Stomach (tissue), 19 donors: Measurements from ENCODE around the gene ULBP1. TPM values are rescaled to one million over a fixed set of nuclear protein-coding genes. Genes with fewer than 3 reads are reported as not detected.

Source experiments
- DNase-seq, 2 donors: peaks; one replicate each; pipeline versions ENCODE4 v3.0.0 to v3.0.0-alpha.2; 2013 to 2019
- H3K27ac ChIP-seq, 5 donors: fragments of 200-600 bp in 4 of 5; sonication (generic) in 4 of 5; one replicate each; pipeline ENCODE4 v1.5.1; 2013 to 2019; ENCODE audit warnings: mild to moderate bottlenecking in 1 of 5, moderate library complexity in 1 of 5
- H3K27me3 ChIP-seq, 3 donors: fragments of 200-600 bp; sonication (generic); one replicate each; pipeline ENCODE4 v1.5.1; 2017 to 2019; ENCODE audit warnings: mixed run types in 1 of 3
- H3K36me3 ChIP-seq, 4 donors: fragments of 200-600 bp; sonication (generic); 1 replicate in 3 of 4; 2 replicates in 1 of 4; pipeline ENCODE4 v1.5.1; 2016 to 2019
- H3K4me1 ChIP-seq, 4 donors: fragments of 200-600 bp; sonication (generic); one replicate each; pipeline ENCODE4 v1.5.1; 2016 to 2019
- H3K4me3 ChIP-seq, 4 donors: fragments of 200-600 bp; sonication (generic) in 3 of 4; one replicate each; pipeline ENCODE4 v1.5.1; 2016 to 2019; ENCODE audit warnings: mild to moderate bottlenecking in 1 of 4
- H3K9me3 ChIP-seq, 4 donors: fragments of 200-600 bp; sonication (generic); one replicate each; pipeline ENCODE4 v1.5.1; 2016 to 2019
- CTCF ChIP-seq, 7 experiments: fragments of 450-650 bp in 4 of 7; fragments of 200-600 bp in 3 of 7; sonication (generic) in 3 of 7; IDR thresholded peaks; one replicate each; pipeline ENCODE4 v1.5.1; 2016 to 2019; ENCODE audit warnings: antibody characterized with exemption in 7 of 7, control low read depth in 2 of 7, mild to moderate bottlenecking in 1 of 7
- EP300 ChIP-seq: sonication (generic); formaldehyde crosslinking; IDR thresholded peaks from one replicate; pipeline ENCODE4 v1.6.1; 2017; ENCODE audit warnings: antibody characterized with exemption
- POLR2A ChIP-seq, 4 donors: fragments of 450-650 bp; IDR thresholded peaks; one replicate each; pipeline ENCODE4 v1.6.1; 2016; ENCODE audit warnings: antibody characterized with exemption in 4 of 4, control low read depth in 2 of 4, mild to moderate bottlenecking in 1 of 4, moderate library complexity in 1 of 4
- POLR2AphosphoS5 ChIP-seq, 3 donors: sonication (generic); formaldehyde crosslinking; IDR thresholded peaks; one replicate each; pipeline ENCODE4 v1.6.1; 2016; ENCODE audit warnings: antibody characterized with exemption in 3 of 3
- WGBS, 5 donors: extraction: QIAGEN DNeasy Blood & Tissue Kit in 3 of 5; methylation state at CpG; one replicate each; pipeline versions ENCODE4 v1.1.5 to v1.1.7; 2013 to 2018; 5-methylcytosine and 5-hydroxymethylcytosine counted together
- intact Hi-C: fragments of 100-400 bp; cut with DNase I; formaldehyde crosslinking; loops from one replicate; pipeline ENCODE4 v1.15.1; 2023; ENCODE audit warnings: low total_unique reads
- long read RNA-seq, 10 donors: transcript quantifications; one replicate each; lab custom pipeline, GENCODE V29; 2026
- polyA plus RNA-seq, 3 donors: library from polyadenylated mRNA; stranded (reverse); fragments of 200-250 nt; gene quantifications; one replicate each; pipeline ENCODE4 v1.2.3, GENCODE V29; 2013
- total RNA-seq, 5 donors: library from RNA; depleted of rRNA; stranded (reverse); fragments of >200 nt; gene quantifications; one replicate each; pipeline versions ENCODE4 v1.1.0 to v1.2.3, GENCODE V29; 2014 to 2016
- donor health status: healthy with polysubstance abuse.
- donor health status: Bipolar disorder and iron deficiency.
- donor health status: healthy.

ULBP1 gene
- total RNA-seq, result 1 to 10 TPM in 1 of 5 donors, not detected in 4; 1.3 TPM
- polyA plus RNA-seq, result under 1 TPM in 1 of 3 donors, not detected in 2; 0.03 TPM
- long read RNA-seq, donor 1, result 0 reads
- long read RNA-seq, donor 2, result 0 reads
- long read RNA-seq, donor 3, result 0 reads
- long read RNA-seq, donor 4, result 0 reads
- long read RNA-seq, donor 5, result 0 reads
- long read RNA-seq, donor 6, result 0 reads
- long read RNA-seq, donor 7, result 0 reads
- long read RNA-seq, donor 8, result 0 reads
- long read RNA-seq, donor 9, result 0 reads
- long read RNA-seq, donor 10, result 0 reads

- intact Hi-C loops, result no loop called here
- Histone ChIP-seq H3K27ac (no peak within 1 kb of the TSS), H3K36me3 (no peaks in the 10 kb centered on the region), H3K9me3 (no peaks in the 10 kb centered on the region), H3K27me3 (peaks cover 3 to 99% (median 63%) of the 10 kb centered on the region in 3 donors), H3K4me3 (peak within 1 kb of the TSS; percentile 45 to 66 (median 54)), H3K4me1 (peaks cover 24 to 29% (median 27%) of the 10 kb centered on the region in 4 donors)
- WGBS, 5 donors, result 1 to 3% (median 1%) methylated on average over 42 to 69 of the region's 69 CpGs
- TF ChIP-seq POLR2AphosphoS5 (IDR thresholded peaks at IDR 0.05) (peak in 2 of 3 donors; percentile 11 to 56), CTCF (IDR thresholded peaks at IDR 0.05) (no peak), EP300 (no peak)
- DNase-seq, result peak; percentile 64 to 92
Measured at GRCh38 chr6:149963462-149964307, at the start of gene ULBP1. Gene ULBP1 (plus strand): TSS chr6:149963943. CDS start chr6:149964050, 107 bp downstream.

- Histone ChIP-seq H3K4me3 (no peak overlapping the region), H3K27ac (no peak overlapping the region), H3K4me1 (no peaks in the 10 kb centered on the region), H3K27me3 (no peaks in the 10 kb centered on the region), H3K36me3 (no peaks in the 10 kb centered on the region), H3K9me3 (no peaks in the 10 kb centered on the region)
- TF ChIP-seq POLR2A (IDR thresholded peaks at IDR 0.05), result no peak
- no peak for TF ChIP-seq CTCF (IDR thresholded peaks at IDR 0.05)
- no peak for TF ChIP-seq POLR2AphosphoS5 (IDR thresholded peaks at IDR 0.05)
- no peak for TF ChIP-seq EP300
- DNase-seq, result no peak
- intact Hi-C loops, result no loop called here
- 87 to 91% (median 89%) methylated on average over 10 of the region's 10 CpGs for WGBS, 5 donors
Measured at GRCh38 chr6:149915970-149916865, 47.5 kb upstream of the ULBP1 start.

GRCh38 chr6:149917679-149918078 is 46.1 kb upstream of the ULBP1 start:
- no peaks in the 10 kb centered on the region for H3K9me3 ChIP-seq
- no peaks in the 10 kb centered on the region for H3K36me3 ChIP-seq
- peaks cover 0 to 10% (median 3%) of the 10 kb centered on the region in 3 donors for H3K27me3 ChIP-seq
- intact Hi-C loops, result no loop called here
- no peak overlapping the region for H3K27ac ChIP-seq
- TF ChIP-seq CTCF (IDR thresholded peaks at IDR 0.05), result no peak
- TF ChIP-seq POLR2AphosphoS5 (IDR thresholded peaks at IDR 0.05), result no peak
- no peak for TF ChIP-seq EP300
- TF ChIP-seq POLR2A (IDR thresholded peaks at IDR 0.05), result no peak
- H3K4me1 ChIP-seq, result peaks cover 4 to 7% (median 5%) of the 10 kb centered on the region in 4 donors
- 87 to 97% (median 95%) methylated on average over 2 of the region's 2 CpGs for WGBS, 5 donors
- DNase-seq, result no peak
- H3K4me3 ChIP-seq, result no peak overlapping the region
